Left ventricle myocardium inferior (tissue), 1 donor: ENCODE data around the gene ACP4. TPM values are rescaled to one million over a fixed set of nuclear protein-coding genes. Genes with fewer than 3 reads are reported as not detected.
"Not testable (repeated sequence)": the region's sequence is repeated elsewhere in the genome, so short reads cannot be mapped to it uniquely, and the experiment has no call there.

Source experiments
- DNase-seq: peaks from one replicate; pipeline ENCODE4 v3.0.0-alpha.2; 2020
- H3K27ac ChIP-seq: fragments of 200-600 bp; replicated peaks from 2 replicates; pipeline ENCODE4 v1.8.0; 2021
- H3K27me3 ChIP-seq: fragments of 200-600 bp; 2 replicates; pipeline ENCODE4 v1.8.0; 2021; ENCODE audit warnings: low read depth
- H3K36me3 ChIP-seq: fragments of 200-600 bp; 2 replicates; pipeline ENCODE4 v1.8.0; 2021
- H3K4me1 ChIP-seq: fragments of 200-600 bp; 2 replicates; pipeline ENCODE4 v1.8.0; 2021
- H3K4me3 ChIP-seq: fragments of 200-600 bp; 2 replicates; pipeline ENCODE4 v1.8.0; 2021; ENCODE audit warnings: mild to moderate bottlenecking, moderate library complexity
- H3K9me3 ChIP-seq: fragments of 200-600 bp; replicated peaks from 2 replicates; pipeline ENCODE4 v1.8.0; 2021
- intact Hi-C: fragments of 100-400 bp; cut with micrococcal nuclease; formaldehyde crosslinking; loops from one replicate; pipeline ENCODE4 v1.11.0; 2022
- total RNA-seq: library from RNA; stranded (reverse); fragmentation: NEBNext Ultra II Directional; extraction: Animal tissue kit (Norgen Biotek cat#: 25700); gene quantifications from one replicate; pipeline ENCODE4 v1.2.1, GENCODE V29; 2021
- TF ChIP-seq, protein P1 (sequence below): fragments of 200-600 bp; IDR thresholded peaks from 2 replicates; pipeline ENCODE4 v1.8.0; 2021; ENCODE audit warnings: antibody characterized with exemption, mild to moderate bottlenecking, borderline replicate concordance
- donor health status: DM: no; HTN: yes; CAD: no; lungs with severe emphysema.

The ACP4 gene
- total RNA-seq, 1 donor from 2014 or later = not detected

DNA sequence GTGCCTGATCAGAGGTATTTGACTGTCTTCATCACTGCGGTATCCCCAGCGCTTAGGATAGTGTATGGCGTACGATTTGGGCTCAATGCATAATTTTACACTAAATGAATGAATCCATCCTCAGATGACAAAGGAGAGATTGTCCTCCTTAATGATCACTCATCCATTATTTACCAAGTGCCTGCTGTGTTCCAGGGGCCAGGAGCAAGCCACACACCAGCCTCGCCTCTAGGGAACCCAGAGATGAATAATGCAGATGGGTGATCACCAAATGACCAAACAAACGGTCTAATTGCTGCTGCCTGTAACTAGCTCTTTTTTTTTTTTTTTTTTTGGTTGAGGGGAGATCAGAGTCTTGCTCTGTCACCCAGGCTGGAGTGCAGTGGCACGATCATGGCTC, 25.8 kb upstream of the ACP4 start:
- no peak overlapping the region for H3K4me3 ChIP-seq
- TF ChIP-seq, protein P1, sequence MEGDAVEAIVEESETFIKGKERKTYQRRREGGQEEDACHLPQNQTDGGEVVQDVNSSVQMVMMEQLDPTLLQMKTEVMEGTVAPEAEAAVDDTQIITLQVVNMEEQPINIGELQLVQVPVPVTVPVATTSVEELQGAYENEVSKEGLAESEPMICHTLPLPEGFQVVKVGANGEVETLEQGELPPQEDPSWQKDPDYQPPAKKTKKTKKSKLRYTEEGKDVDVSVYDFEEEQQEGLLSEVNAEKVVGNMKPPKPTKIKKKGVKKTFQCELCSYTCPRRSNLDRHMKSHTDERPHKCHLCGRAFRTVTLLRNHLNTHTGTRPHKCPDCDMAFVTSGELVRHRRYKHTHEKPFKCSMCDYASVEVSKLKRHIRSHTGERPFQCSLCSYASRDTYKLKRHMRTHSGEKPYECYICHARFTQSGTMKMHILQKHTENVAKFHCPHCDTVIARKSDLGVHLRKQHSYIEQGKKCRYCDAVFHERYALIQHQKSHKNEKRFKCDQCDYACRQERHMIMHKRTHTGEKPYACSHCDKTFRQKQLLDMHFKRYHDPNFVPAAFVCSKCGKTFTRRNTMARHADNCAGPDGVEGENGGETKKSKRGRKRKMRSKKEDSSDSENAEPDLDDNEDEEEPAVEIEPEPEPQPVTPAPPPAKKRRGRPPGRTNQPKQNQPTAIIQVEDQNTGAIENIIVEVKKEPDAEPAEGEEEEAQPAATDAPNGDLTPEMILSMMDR = no peak
- no peaks in the 10 kb centered on the region for H3K36me3 ChIP-seq
- H3K9me3 ChIP-seq = peaks cover 5% of the 10 kb centered on the region
- no peak overlapping the region for H3K27ac ChIP-seq
- H3K4me1 ChIP-seq = no peaks in the 10 kb centered on the region
- intact Hi-C loops = no loop called here
- DNase-seq = no peak
- H3K27me3 ChIP-seq = peaks cover 83% of the 10 kb centered on the region

DNA sequence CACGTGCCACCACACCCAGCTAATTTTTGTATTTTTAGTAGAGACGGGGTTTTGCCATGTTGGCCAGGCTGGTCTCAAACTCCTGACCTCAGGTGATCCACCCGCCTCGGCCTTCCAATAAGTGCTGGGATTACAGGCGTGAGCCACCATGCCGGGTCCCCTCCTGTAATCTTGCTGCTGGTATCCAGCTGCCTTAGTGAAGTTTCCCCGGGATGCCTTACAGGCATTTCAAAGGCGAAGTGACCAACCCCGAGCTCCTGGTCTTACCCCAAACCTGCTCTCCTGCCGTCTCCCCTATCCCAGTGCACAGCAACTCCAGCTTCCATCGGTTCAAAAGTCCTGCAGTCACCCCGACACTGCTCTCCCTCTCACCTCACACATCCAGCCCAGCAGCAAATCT, 23.5 kb upstream of the ACP4 start:
- DNase-seq, intact Hi-C loops, H3K4me1 ChIP-seq, H3K9me3 ChIP-seq, H3K36me3 ChIP-seq, H3K4me3 ChIP-seq, H3K27ac ChIP-seq: not testable (repeated sequence)
- peaks cover 95% of the 10 kb centered on the region for H3K27me3 ChIP-seq

DNA sequence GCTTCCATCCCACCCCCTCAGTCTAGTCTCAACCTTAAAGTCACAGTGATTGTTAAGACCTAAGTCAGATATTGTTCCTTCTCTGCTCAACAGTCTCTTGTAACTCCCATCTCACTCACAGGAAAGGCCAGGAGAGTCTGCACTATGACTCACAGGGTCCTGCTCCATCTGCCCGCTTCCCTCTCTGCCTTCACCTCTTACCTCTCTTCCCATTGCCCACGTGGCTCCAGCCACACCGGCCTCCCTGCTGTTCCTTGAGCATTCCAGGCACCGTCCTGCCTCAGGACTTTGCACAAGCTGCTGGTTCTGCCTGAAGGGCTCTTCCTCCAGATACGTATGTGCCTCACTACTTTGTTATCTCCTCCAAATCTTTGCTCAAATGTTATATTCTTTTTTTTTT, 23.0 kb upstream of the ACP4 start:
- H3K27me3 ChIP-seq = peaks cover 95% of the 10 kb centered on the region
- H3K4me1 ChIP-seq, H3K27ac ChIP-seq, H3K9me3 ChIP-seq, intact Hi-C loops, H3K36me3 ChIP-seq, DNase-seq, H3K4me3 ChIP-seq: not testable (repeated sequence)

DNA sequence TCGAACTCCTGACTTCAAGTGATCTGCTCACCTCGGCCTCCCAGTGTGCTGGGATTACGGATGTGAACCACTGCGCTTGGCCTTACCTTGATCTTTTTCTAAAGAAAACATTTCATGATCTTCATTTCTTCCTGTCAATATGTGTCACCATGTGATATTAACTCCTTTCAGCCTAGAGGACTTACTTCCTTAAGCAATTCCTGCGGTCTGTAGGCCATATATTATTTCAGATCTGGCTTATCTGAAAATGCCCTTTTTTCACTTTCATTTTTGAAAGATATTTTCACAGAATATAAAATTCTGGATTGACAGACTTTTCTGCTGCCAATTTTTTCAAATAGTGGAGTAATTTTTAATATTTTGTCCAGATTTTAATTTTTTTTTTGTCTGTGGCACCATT, 21.9 kb upstream of the ACP4 start:
- intact Hi-C loops = no loop called here
- TF ChIP-seq, protein P1 = no peak
- H3K9me3 ChIP-seq = peaks cover 4% of the 10 kb centered on the region
- no peak overlapping the region for H3K27ac ChIP-seq
- peaks cover 94% of the 10 kb centered on the region for H3K27me3 ChIP-seq
- H3K36me3 ChIP-seq = no peaks in the 10 kb centered on the region
- no peaks in the 10 kb centered on the region for H3K4me1 ChIP-seq
- H3K4me3 ChIP-seq = no peak overlapping the region
- no peak for DNase-seq

DNA sequence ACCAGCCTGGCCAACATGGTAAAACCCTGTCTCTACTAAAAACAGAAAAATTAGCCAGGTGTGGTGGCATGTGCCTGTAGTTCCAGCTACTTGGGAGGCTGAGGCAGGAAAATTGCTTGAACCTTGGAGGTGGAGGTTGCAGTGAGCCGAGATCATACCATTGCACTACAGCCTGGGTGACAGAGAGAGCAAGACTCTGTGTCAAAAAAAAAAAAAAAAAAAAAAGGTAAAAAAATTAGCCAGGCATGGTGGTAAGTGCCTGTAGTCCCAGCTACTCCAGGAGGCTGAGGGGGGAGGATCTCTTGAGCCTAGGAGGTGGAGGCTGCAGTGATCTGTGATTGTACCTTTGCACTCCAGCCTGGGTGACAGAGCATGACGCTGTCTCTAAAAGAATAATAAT, 20.1 kb upstream of the ACP4 start, which contains the start of gene GPR32:
Gene GPR32 (plus strand): TSS at position 301 of the 400 bp plus-strand sequence. CDS start 137 bp downstream, outside the sequence.
- intact Hi-C loops, H3K36me3 ChIP-seq, DNase-seq, H3K4me3 ChIP-seq, H3K4me1 ChIP-seq, H3K9me3 ChIP-seq, H3K27ac ChIP-seq: not testable (repeated sequence)
- H3K27me3 ChIP-seq = peaks cover 95% of the 10 kb centered on the region

DNA sequence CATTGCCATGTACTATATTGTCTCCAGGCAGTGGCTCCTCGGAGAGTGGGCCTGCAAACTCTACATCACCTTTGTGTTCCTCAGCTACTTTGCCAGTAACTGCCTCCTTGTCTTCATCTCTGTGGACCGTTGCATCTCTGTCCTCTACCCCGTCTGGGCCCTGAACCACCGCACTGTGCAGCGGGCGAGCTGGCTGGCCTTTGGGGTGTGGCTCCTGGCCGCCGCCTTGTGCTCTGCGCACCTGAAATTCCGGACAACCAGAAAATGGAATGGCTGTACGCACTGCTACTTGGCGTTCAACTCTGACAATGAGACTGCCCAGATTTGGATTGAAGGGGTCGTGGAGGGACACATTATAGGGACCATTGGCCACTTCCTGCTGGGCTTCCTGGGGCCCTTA, 19.3 kb upstream of the ACP4 start:
- Histone ChIP-seq H3K27ac (no peak overlapping the region), H3K9me3 (peaks cover 4% of the 10 kb centered on the region), H3K27me3 (peaks cover 95% of the 10 kb centered on the region), H3K4me3 (no peak overlapping the region), H3K4me1 (no peaks in the 10 kb centered on the region), H3K36me3 (no peaks in the 10 kb centered on the region)
- no peak for DNase-seq
- intact Hi-C loops = no loop called here
- TF ChIP-seq, protein P1 = no peak

DNA sequence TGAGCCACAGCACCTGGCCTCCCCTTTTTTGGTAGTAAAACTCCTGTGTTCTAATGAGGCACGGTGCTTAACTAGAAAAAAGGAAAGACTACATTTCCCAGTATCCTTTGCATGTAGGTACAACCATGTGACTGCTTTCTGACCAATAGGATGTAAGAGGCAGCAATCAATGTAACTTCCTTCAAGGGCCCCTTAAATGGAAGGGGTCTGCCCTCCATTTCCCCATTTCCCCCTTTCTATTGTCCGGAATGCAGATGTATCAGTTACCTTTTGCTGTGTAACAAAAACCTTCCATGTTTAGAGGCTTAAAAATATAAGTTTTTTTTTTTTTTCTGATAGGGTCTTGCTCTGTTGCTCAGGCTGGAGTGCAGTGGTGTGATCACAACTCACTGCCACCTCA, 17.7 kb upstream of the ACP4 start:
- peaks cover 98% of the 10 kb centered on the region for H3K27me3 ChIP-seq
- TF ChIP-seq, protein P1 = no peak
- no peak overlapping the region for H3K4me3 ChIP-seq
- DNase-seq = no peak
- peaks cover 14% of the 10 kb centered on the region for H3K9me3 ChIP-seq
- intact Hi-C loops = no loop called here
- no peak overlapping the region for H3K27ac ChIP-seq
- H3K4me1 ChIP-seq = no peaks in the 10 kb centered on the region
- no peaks in the 10 kb centered on the region for H3K36me3 ChIP-seq

DNA sequence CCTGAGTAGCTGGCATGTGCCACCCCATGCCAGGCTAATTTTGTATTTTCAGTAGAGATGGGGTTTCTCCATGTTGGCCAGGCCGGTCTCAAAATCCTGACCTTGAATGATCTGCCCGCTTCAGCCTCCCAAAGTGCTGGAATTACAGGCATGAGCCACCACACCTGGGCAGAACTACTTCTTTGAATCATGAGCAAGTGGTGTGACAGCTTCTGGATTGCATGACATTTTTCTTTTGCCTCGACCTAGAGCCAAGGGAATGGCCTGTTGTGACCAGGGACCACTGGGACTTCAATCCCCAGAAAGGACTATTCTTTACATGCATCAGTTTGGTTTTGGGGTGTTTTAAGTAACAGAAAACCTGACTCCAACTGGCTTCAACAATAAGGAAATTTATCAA, 17.3 kb upstream of the ACP4 start:
- DNase-seq, intact Hi-C loops, H3K4me1 ChIP-seq, H3K4me3 ChIP-seq, H3K27ac ChIP-seq, H3K36me3 ChIP-seq: not testable (repeated sequence)
- peaks cover 98% of the 10 kb centered on the region for H3K27me3 ChIP-seq
- peaks cover 14% of the 10 kb centered on the region for H3K9me3 ChIP-seq

DNA sequence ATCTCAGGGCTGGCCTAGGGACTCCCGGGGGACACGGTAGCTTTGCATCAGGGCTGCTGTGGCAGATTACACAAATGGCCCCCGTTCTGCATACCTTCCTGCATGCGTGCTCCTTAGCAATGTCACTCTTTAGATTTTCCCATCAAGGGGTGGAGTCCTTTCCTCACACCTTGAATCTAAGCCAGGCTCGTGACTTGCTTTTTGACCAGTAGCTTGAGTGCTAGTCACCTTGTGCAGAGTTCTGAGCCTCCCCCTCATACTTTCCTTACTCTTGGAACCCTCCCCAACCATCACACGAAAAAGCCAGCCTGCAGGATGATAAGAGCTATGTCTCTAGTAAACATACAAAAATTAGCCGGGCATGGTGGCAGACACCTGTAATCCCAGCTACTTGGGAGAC, 16.8 kb upstream of the ACP4 start:
- H3K4me1 ChIP-seq, DNase-seq, H3K4me3 ChIP-seq, H3K27ac ChIP-seq, H3K36me3 ChIP-seq, intact Hi-C loops: not testable (repeated sequence)
- Histone ChIP-seq H3K27me3 (peaks cover 98% of the 10 kb centered on the region), H3K9me3 (peaks cover 14% of the 10 kb centered on the region)
